Esophagus muscularis mucosa (tissue), 4 donors: ENCODE measurements around the gene DMTF1. TPM values are rescaled to one million over a fixed set of nuclear protein-coding genes. Genes with fewer than 3 reads are reported as not detected.

ENCODE experiments used
- DNase-seq: peaks from one replicate; pipeline ENCODE4 v3.0.0-alpha.2; 2017; ENCODE audit errors: extremely low spot score
- H3K27ac ChIP-seq, 4 donors: fragments of 200-600 bp; sonication (generic); replicated peaks in 1 of 4; 1 replicate in 3 of 4; 2 replicates in 1 of 4; pipeline ENCODE4 v1.5.1; 2016 to 2019; ENCODE audit warnings: mild to moderate bottlenecking in 1 of 4
- H3K27me3 ChIP-seq, 4 donors: fragments of 200-600 bp; sonication (generic); one replicate each; pipeline versions ENCODE4 v1.5.1 to v1.6.0; 2016 to 2019
- H3K36me3 ChIP-seq, 4 donors: fragments of 200-600 bp; sonication (generic); one replicate each; pipeline ENCODE4 v1.5.1; 2016 to 2019
- H3K4me1 ChIP-seq, 4 donors: fragments of 200-600 bp; sonication (generic); one replicate each; pipeline ENCODE4 v1.5.1; 2016 to 2019
- H3K4me3 ChIP-seq, 4 donors: fragments of 200-600 bp; sonication (generic); 1 replicate in 2 of 4; 2 replicates in 2 of 4; pipeline ENCODE4 v1.5.1; 2016 to 2019; ENCODE audit warnings: mild to moderate bottlenecking in 4 of 4, moderate library complexity in 1 of 4
- H3K9me3 ChIP-seq, 4 donors: fragments of 200-600 bp; sonication (generic); 1 replicate in 3 of 4; 2 replicates in 1 of 4; pipeline ENCODE4 v1.5.1; 2016 to 2019
- EP300 ChIP-seq: sonication (generic); formaldehyde crosslinking; IDR thresholded peaks from one replicate; pipeline ENCODE4 v1.6.1; 2017; ENCODE audit warnings: antibody characterized with exemption
- POLR2A ChIP-seq: fragments of 450-650 bp; IDR thresholded peaks from one replicate; pipeline ENCODE4 v1.6.1; 2017; ENCODE audit warnings: antibody characterized with exemption, moderate library complexity, mild to moderate bottlenecking, low read depth
- POLR2AphosphoS5 ChIP-seq, 2 donors: sonication (generic); formaldehyde crosslinking; IDR thresholded peaks; one replicate each; pipeline ENCODE4 v1.6.1; 2017; ENCODE audit warnings: antibody characterized with exemption in 2 of 2
- WGBS: methylation state at CpG from one replicate; pipeline ENCODE4 v1.1.5; 2018; 5-methylcytosine and 5-hydroxymethylcytosine counted together
- intact Hi-C: fragments of 100-400 bp; cut with DNase I; formaldehyde crosslinking; loops from one replicate; pipeline ENCODE4 v1.15.1; 2023
- total RNA-seq, 4 donors: library from RNA; depleted of rRNA; stranded (reverse); fragments of >200 nt; gene quantifications; one replicate each; pipeline versions ENCODE4 v1.1.0 to v1.2.1, GENCODE V29; 2016
- TF ChIP-seq, protein P1 (sequence below), 3 experiments: fragments of 200-600 bp in 2 of 3; fragments of 450-650 bp in 1 of 3; sonication (generic) in 2 of 3; IDR thresholded peaks; one replicate each; pipeline ENCODE4 v1.5.1; 2017 to 2019; ENCODE audit warnings: antibody characterized with exemption in 3 of 3, mild to moderate bottlenecking in 2 of 3, moderate library complexity in 1 of 3

The DMTF1 gene
- total RNA-seq, 4 donors from 2014 or later = 31.4 to 60.6 (median 40.5) TPM

DNA sequence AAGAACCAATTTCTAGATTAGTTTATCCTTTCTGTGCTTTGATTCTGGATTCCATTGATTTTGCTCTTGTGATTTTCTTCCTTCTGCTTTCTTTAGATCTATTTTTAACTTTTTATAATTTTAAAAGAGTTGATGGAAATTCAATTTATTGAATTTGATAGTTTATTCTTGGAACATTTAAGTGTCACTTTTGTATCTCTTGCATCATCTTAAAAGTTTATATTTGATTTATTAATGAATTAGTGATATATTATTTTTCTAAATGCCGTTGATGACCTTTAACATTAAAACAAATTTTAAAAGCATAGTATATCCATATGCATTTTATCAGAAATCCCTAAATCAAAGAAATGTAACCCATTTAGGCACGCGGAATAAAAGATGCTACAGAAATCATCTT is 26.9 kb downstream of the DMTF1 start:
- no peak overlapping the region for H3K4me3 ChIP-seq
- H3K9me3 ChIP-seq = no peaks in the 10 kb centered on the region
- no peak for DNase-seq
- H3K4me1 ChIP-seq = no peaks in the 10 kb centered on the region
- TF ChIP-seq, protein P1, sequence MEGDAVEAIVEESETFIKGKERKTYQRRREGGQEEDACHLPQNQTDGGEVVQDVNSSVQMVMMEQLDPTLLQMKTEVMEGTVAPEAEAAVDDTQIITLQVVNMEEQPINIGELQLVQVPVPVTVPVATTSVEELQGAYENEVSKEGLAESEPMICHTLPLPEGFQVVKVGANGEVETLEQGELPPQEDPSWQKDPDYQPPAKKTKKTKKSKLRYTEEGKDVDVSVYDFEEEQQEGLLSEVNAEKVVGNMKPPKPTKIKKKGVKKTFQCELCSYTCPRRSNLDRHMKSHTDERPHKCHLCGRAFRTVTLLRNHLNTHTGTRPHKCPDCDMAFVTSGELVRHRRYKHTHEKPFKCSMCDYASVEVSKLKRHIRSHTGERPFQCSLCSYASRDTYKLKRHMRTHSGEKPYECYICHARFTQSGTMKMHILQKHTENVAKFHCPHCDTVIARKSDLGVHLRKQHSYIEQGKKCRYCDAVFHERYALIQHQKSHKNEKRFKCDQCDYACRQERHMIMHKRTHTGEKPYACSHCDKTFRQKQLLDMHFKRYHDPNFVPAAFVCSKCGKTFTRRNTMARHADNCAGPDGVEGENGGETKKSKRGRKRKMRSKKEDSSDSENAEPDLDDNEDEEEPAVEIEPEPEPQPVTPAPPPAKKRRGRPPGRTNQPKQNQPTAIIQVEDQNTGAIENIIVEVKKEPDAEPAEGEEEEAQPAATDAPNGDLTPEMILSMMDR (IDR thresholded peaks at IDR 0.05) = no peak
- TF ChIP-seq POLR2A (no peak), POLR2AphosphoS5 (IDR thresholded peaks at IDR 0.05) (no peak), EP300 (no peak)
- intact Hi-C loops = no loop called here
- WGBS = 96% methylated on average over 3 of the region's 3 CpGs
- no peak overlapping the region for H3K27ac ChIP-seq
- peaks cover 36 to 82% (median 64%) of the 10 kb centered on the region in 4 donors for H3K36me3 ChIP-seq
- no peaks in the 10 kb centered on the region for H3K27me3 ChIP-seq

DNA sequence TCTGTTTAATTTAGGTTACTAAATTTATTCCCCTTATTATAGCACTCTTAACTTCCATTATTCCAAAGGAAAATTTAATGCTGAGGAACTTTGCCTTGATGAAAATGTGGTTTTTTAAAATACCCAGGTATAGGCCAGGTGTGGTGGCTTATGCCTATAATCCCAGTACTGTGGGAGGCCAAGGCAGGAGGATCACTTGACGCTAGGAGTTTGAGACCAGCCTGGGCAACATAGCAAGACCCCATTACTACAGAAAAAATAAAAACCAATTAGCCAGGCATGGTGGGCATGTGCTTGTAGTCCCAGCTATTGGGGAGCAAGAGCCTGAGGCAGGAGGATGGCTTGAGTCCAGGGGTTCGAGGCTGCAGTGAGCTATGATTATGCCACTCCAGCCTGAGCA is 34.9 kb downstream of the DMTF1 start:
- no peaks in the 10 kb centered on the region for H3K9me3 ChIP-seq
- 97% methylated on average over 2 of the region's 2 CpGs for WGBS
- H3K4me3 ChIP-seq = no peak overlapping the region
- H3K27me3 ChIP-seq = no peaks in the 10 kb centered on the region
- intact Hi-C loops = no loop called here
- TF ChIP-seq EP300 (no peak), POLR2A (no peak), POLR2AphosphoS5 (IDR thresholded peaks at IDR 0.05) (no peak)
- TF ChIP-seq, protein P1 (IDR thresholded peaks at IDR 0.05) = no peak
- DNase-seq = no peak
- no peak overlapping the region for H3K27ac ChIP-seq
- H3K36me3 ChIP-seq = peaks cover 56 to 99% (median 85%) of the 10 kb centered on the region in 4 donors
- no peaks in the 10 kb centered on the region for H3K4me1 ChIP-seq

DNA sequence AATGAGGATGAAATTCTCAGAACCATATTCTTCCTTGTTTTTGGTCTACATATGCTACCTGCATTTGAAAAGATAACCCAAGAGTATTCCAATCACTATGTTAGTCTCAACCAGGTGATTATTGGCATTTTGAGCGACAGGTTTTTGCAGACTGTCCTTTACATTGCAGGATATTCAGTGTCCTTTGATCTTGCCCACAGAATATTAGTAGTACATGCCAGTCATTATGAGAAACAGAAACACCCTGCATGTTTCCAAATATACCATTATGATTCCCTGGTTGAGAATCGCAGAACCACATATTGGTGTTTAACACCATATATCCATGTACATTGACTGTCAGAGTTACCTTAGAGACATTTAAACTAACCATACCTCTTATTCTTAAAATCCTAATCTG is 36.7 kb downstream of the DMTF1 start:
- no peaks in the 10 kb centered on the region for H3K4me1 ChIP-seq
- intact Hi-C loops = no loop called here
- no peaks in the 10 kb centered on the region for H3K27me3 ChIP-seq
- H3K27ac ChIP-seq = no peak overlapping the region
- 98% methylated on average over 2 of the region's 2 CpGs for WGBS
- H3K4me3 ChIP-seq = no peak overlapping the region
- TF ChIP-seq EP300 (no peak), POLR2AphosphoS5 (IDR thresholded peaks at IDR 0.05) (no peak), POLR2A (no peak)
- TF ChIP-seq, protein P1 (IDR thresholded peaks at IDR 0.05) = no peak
- H3K9me3 ChIP-seq = no peaks in the 10 kb centered on the region
- no peak for DNase-seq
- peaks cover 56 to 99% (median 84%) of the 10 kb centered on the region in 4 donors for H3K36me3 ChIP-seq

DNA sequence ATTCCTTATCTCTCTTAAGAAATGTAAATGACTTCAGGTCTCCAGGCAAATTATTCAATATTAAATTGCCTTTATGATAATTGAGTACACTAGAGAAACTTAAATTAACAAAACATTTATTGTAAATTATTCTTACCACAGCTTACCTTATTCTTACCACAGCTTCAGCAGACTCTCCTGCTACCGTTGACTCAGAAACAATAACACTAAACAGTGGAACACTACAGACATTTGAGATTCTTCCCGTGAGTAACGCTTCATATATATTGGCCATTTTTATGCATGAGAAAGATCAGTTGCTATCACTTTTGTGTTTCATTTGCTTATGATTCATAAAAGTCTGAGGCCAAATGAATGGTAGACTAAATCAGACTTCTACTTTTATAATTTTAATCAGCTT is 38.5 kb downstream of the DMTF1 start:
- intact Hi-C loops = no loop called here
- H3K27ac ChIP-seq = no peak overlapping the region
- 83% methylated on average over 3 of the region's 3 CpGs for WGBS
- peaks cover 60 to 99% (median 85%) of the 10 kb centered on the region in 4 donors for H3K36me3 ChIP-seq
- DNase-seq = no peak
- no peaks in the 10 kb centered on the region for H3K27me3 ChIP-seq
- TF ChIP-seq POLR2A (no peak), EP300 (no peak), POLR2AphosphoS5 (IDR thresholded peaks at IDR 0.05) (no peak)
- TF ChIP-seq, protein P1 (IDR thresholded peaks at IDR 0.05) = no peak
- H3K4me3 ChIP-seq = no peak overlapping the region
- no peaks in the 10 kb centered on the region for H3K9me3 ChIP-seq
- no peaks in the 10 kb centered on the region for H3K4me1 ChIP-seq

DNA sequence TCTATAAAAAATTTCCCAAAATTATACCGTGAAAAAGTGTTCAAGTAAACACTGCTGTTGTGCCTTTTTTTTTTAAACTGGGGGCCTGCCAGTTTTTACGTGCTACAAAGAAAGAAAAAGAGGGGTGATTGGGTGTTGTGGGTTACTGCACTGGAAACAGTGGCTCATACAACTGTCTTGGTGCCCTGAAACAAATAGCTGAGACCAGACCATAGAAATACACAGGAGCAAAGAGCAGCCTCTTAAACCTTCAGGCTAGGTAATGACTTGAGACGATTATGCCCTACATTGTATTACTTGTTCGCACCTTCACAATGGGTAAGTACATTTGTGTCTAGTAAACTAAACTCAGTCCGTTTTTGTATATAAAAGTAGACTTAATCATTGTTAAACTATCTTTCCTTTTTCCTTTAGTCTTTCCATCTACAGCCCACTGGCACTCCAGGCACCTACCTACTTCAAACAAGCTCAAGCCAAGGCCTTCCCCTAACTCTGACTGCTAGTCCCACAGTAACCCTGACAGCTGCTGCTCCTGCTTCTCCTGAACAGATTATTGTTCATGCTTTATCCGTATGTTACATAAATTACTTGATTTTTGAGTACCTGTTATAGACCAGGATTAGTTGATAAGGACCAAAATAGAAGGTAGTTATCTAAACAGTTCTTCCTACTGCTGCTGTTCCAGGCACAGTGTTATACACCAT is 40.7 kb downstream of the DMTF1 start:
- no peak overlapping the region for H3K4me3 ChIP-seq
- H3K4me1 ChIP-seq = no peaks in the 10 kb centered on the region
- H3K27me3 ChIP-seq = no peaks in the 10 kb centered on the region
- TF ChIP-seq, protein P1 (IDR thresholded peaks at IDR 0.05) = no peak
- TF ChIP-seq POLR2A (no peak), EP300 (no peak), POLR2AphosphoS5 (IDR thresholded peaks at IDR 0.05) (no peak)
- intact Hi-C loops = no loop called here
- DNase-seq = no peak
- H3K36me3 ChIP-seq = peaks cover 60 to 99% (median 81%) of the 10 kb centered on the region in 4 donors
- no peaks in the 10 kb centered on the region for H3K9me3 ChIP-seq
- 80% methylated on average over 6 of the region's 6 CpGs for WGBS
- no peak overlapping the region for H3K27ac ChIP-seq
